GM06990 (cell line): Measurements from ENCODE around the gene MYB.

Source experiments
- DNase-seq: peaks from one replicate; pipeline ENCODE4 v3.0.0-alpha.2; 2011; ENCODE audit not compliant: insufficient read length; ENCODE audit errors: extremely low read depth
- H3K27me3 ChIP-seq: replicated peaks from 2 replicates; pipeline ENCODE4 v1.6.0; 2011; ENCODE audit warnings: low read length; ENCODE audit not compliant: control insufficient read depth, insufficient read depth
- H3K36me3 ChIP-seq: 2 replicates; pipeline ENCODE4 v1.5.1; 2011; ENCODE audit warnings: low read length; ENCODE audit not compliant: control insufficient read depth, insufficient read depth
- H3K4me3 ChIP-seq: replicated peaks from 2 replicates; pipeline ENCODE4 v1.5.1; 2011; ENCODE audit warnings: low read depth, mild to moderate bottlenecking, control low read depth, low read length
- CTCF ChIP-seq: IDR thresholded peaks from 2 replicates; pipeline ENCODE4 v1.5.1; 2011; ENCODE audit warnings: low read length, control low read depth, mild to moderate bottlenecking, inconsistent platforms; ENCODE audit not compliant: insufficient read depth, poor library complexity, severe bottlenecking

MYB gene

GRCh38 chr6:135212020-135212806, 31.1 kb downstream of the MYB start:
- Histone ChIP-seq H3K4me3 (no peak overlapping the region), H3K36me3 (peaks cover 4% of the 10 kb centered on the region), H3K27me3 (no peaks in the 10 kb centered on the region)
- no peak for TF ChIP-seq CTCF
- no peak for DNase-seq

GRCh38 chr6:135212935-135213334, 31.8 kb downstream of the MYB start:
- Histone ChIP-seq H3K36me3 (peaks cover 7% of the 10 kb centered on the region), H3K4me3 (no peak overlapping the region), H3K27me3 (no peaks in the 10 kb centered on the region)
- no peak for TF ChIP-seq CTCF
- DNase-seq: no peak

DNA sequence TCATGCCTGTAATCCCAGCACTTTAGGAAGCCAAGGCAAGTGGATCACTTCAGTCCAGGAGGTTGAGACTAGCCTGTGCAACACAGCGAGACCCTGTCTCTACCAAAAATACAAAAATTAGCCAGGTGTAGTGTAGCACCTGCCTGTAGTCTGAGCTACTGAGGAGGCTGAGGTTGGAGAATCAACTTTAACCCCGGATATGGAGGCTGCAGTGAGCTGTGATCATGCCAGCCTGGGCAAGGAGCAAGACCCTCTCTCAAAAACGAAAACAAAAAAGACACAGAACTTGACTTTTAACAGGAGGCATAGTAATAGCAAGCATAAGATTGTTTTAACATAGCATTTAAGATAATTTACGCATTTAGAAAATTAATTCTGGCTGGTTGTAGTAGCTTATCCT, 32.5 kb downstream of the MYB start:
- Histone ChIP-seq H3K27me3 (no peaks in the 10 kb centered on the region), H3K36me3 (peaks cover 7% of the 10 kb centered on the region), H3K4me3 (no peak overlapping the region)
- DNase-seq: no peak
- TF ChIP-seq CTCF: no peak

GRCh38 chr6:135215160-135215559, 34.1 kb downstream of the MYB start:
- Histone ChIP-seq H3K27me3 (no peaks in the 10 kb centered on the region), H3K4me3 (no peak overlapping the region), H3K36me3 (peaks cover 13% of the 10 kb centered on the region)
- TF ChIP-seq CTCF: no peak
- DNase-seq: no peak

DNA sequence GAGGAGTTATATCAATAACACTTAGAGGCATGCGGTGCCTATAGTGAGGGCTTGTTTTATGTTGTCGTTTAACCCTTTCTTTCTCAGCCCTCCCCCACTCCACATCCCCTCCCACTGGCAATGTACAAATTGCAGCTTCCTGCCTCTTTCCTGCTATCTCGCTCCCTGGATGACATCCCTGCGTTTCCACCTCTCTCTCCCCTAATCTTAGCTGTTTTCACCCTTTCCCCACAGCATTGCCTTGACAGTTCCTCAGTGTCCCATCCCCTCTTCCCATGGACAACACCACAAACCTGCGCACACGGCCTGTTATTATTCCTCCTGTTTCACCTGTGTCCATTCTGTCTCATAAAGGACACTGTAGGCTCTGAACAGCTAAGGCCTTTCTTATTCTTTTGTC, 34.5 kb downstream of the MYB start:
- Histone ChIP-seq H3K36me3 (peaks cover 13% of the 10 kb centered on the region), H3K27me3 (no peaks in the 10 kb centered on the region), H3K4me3 (no peak overlapping the region)
- TF ChIP-seq CTCF: no peak
- no peak for DNase-seq
